IMR-90 (cell line): ENCODE results near the gene MICB. TPM values are rescaled to one million over a fixed set of nuclear protein-coding genes. Genes with fewer than 3 reads are reported as not detected.

Experiments used
- ATAC-seq: fragments of 200-7000 bp; cut with Tn5 transposase; 2 replicates; pipeline ENCODE4 v1.9.1; 2020; ENCODE audit warnings: low read depth, mild to moderate bottlenecking, moderate library complexity
- BruUV-seq: library from RNA; stranded (reverse); fragments of 400-500 nt; replicated peaks from 2 replicates; lab custom pipeline; 2021; lab: Mats Ljungman, UMichigan
- CTCF ChIA-PET: fragments of 300-600 bp; formaldehyde crosslinking; extraction: SDS; loops from one replicate; lab custom pipeline; 2021; ENCODE audit warnings: antibody characterized with exemption; lab: Yijun Ruan, JAX
- POLR2A ChIA-PET: fragments of 300-600 bp; sonication (Branson Sonifier 250); formaldehyde crosslinking; loops from one replicate; lab custom pipeline; 2022; ENCODE audit warnings: antibody characterized with exemption; ENCODE audit not compliant: unreplicated experiment; lab: Charles Lee
- DNase-seq: peaks from one replicate; pipeline ENCODE4 v3.0.0; 2013
- H2AFZ ChIP-seq: replicated peaks from 2 replicates; pipeline ENCODE3; 2013; ENCODE audit warnings: low read length, mild to moderate bottlenecking; ENCODE audit not compliant: poor library complexity
- H2AK5ac ChIP-seq: 2 replicates; pipeline ENCODE4 v1.6.1; 2013; ENCODE audit warnings: low read depth, low read length, inconsistent platforms
- H2AK9ac ChIP-seq: replicated peaks from 2 replicates; pipeline ENCODE3; 2013; ENCODE audit warnings: mild to moderate bottlenecking, low read depth, low read length, moderate library complexity; ENCODE audit not compliant: poor library complexity
- H2BK120ac ChIP-seq: 2 replicates; pipeline ENCODE4 v1.6.1; 2013; ENCODE audit warnings: low read depth, low read length, inconsistent platforms
- H2BK15ac ChIP-seq: 3 replicates; pipeline ENCODE4 v1.6.1; 2013; ENCODE audit warnings: low read depth, low read length, inconsistent platforms
- H2BK20ac ChIP-seq: 2 replicates; pipeline ENCODE4 v1.6.1; 2013; ENCODE audit warnings: low read depth, mild to moderate bottlenecking, inconsistent platforms, low read length, moderate library complexity
- H2BK5ac ChIP-seq: 2 replicates; pipeline ENCODE4 v1.6.1; 2013; ENCODE audit warnings: mild to moderate bottlenecking, low read depth, low read length, inconsistent platforms; ENCODE audit not compliant: poor library complexity, severe bottlenecking
- H3K14ac ChIP-seq: replicated peaks from 2 replicates; pipeline ENCODE4 v1.6.1; 2013; ENCODE audit warnings: low read depth, low read length, inconsistent platforms
- H3K18ac ChIP-seq: 2 replicates; pipeline ENCODE4 v1.6.1; 2013; ENCODE audit warnings: low read depth, low read length, control low read depth
- H3K23ac ChIP-seq: 2 replicates; pipeline ENCODE4 v1.6.1; 2013; ENCODE audit warnings: low read depth, low read length, inconsistent platforms
- H3K27ac ChIP-seq: 2 replicates; pipeline ENCODE4 v1.5.1; 2013; ENCODE audit warnings: mild to moderate bottlenecking, control low read depth, low read length; ENCODE audit not compliant: insufficient read depth
- H3K27me3 ChIP-seq: 2 replicates; pipeline ENCODE4 v1.6.1; 2013; ENCODE audit warnings: low read length; ENCODE audit not compliant: control insufficient read depth, insufficient read depth
- H3K36me3 ChIP-seq: 2 replicates; pipeline ENCODE4 v1.6.1; 2013; ENCODE audit warnings: low read length, mixed read lengths; ENCODE audit not compliant: control insufficient read depth, insufficient read depth
- H3K4ac ChIP-seq: 2 replicates; pipeline ENCODE4 v1.6.1; 2013; ENCODE audit warnings: low read depth, low read length, inconsistent platforms
- H3K4me1 ChIP-seq: 2 replicates; pipeline ENCODE4 v1.6.1; 2013; ENCODE audit warnings: low read length, mixed read lengths; ENCODE audit not compliant: control insufficient read depth, insufficient read depth
- H3K4me2 ChIP-seq: 2 replicates; pipeline ENCODE4 v1.6.1; 2013; ENCODE audit warnings: low read depth, mild to moderate bottlenecking, control low read depth, low read length, moderate library complexity
- H3K4me3 ChIP-seq: 2 replicates; pipeline ENCODE4 v1.5.1; 2013; ENCODE audit warnings: low read depth, mild to moderate bottlenecking, control low read depth, low read length, moderate library complexity; ENCODE audit not compliant: insufficient read depth
- H3K56ac ChIP-seq: 2 replicates; pipeline ENCODE4 v1.6.1; 2013; ENCODE audit warnings: low read length, inconsistent platforms; ENCODE audit not compliant: insufficient read depth; ENCODE audit errors: extremely low read depth
- H3K79me1 ChIP-seq, 2 experiments: 2 replicates each; pipeline ENCODE4 v1.6.1; 2013; ENCODE audit warnings: low read length in 2 of 2, inconsistent platforms in 1 of 2, low read depth in 1 of 2
- H3K9ac ChIP-seq: 2 replicates; pipeline ENCODE4 v1.6.1; 2013; ENCODE audit warnings: low read depth, low read length, control low read depth
- H3K9me1 ChIP-seq: 2 replicates; pipeline ENCODE4 v1.6.1; 2013; ENCODE audit warnings: low read length, inconsistent platforms; ENCODE audit not compliant: insufficient read depth
- H3K9me3 ChIP-seq: 2 replicates; pipeline ENCODE4 v1.6.1; 2013; ENCODE audit warnings: low read length; ENCODE audit not compliant: control insufficient read depth, insufficient read depth
- H4K20me1 ChIP-seq: 2 replicates; pipeline ENCODE4 v1.6.1; 2013; ENCODE audit warnings: low read length, inconsistent platforms; ENCODE audit not compliant: insufficient read depth
- H4K5ac ChIP-seq: 2 replicates; pipeline ENCODE4 v1.6.1; 2013; ENCODE audit warnings: mild to moderate bottlenecking, low read depth, low read length, control low read depth
- H4K8ac ChIP-seq, 2 experiments: 2 replicates each; pipeline ENCODE4 v1.6.1; 2013; ENCODE audit warnings: low read depth in 2 of 2, low read length in 2 of 2, control low read depth in 1 of 2, inconsistent platforms in 1 of 2
- H4K91ac ChIP-seq: 2 replicates; pipeline ENCODE4 v1.6.1; 2013; ENCODE audit warnings: low read depth, low read length, inconsistent platforms; ENCODE audit not compliant: insufficient read depth
- BHLHE40 ChIP-seq: fragments of 150-350 bp; IDR thresholded peaks from 2 replicates; pipeline ENCODE4 v1.6.1; 2016; ENCODE audit warnings: mild to moderate bottlenecking, low read depth, low read length
- CEBPB ChIP-seq: IDR thresholded peaks from 2 replicates; pipeline ENCODE4 v1.6.1; 2012; ENCODE audit warnings: low read depth, low read length, improper control_type of control experiment
- CHD1 ChIP-seq: IDR thresholded peaks from 2 replicates; pipeline ENCODE4 v1.6.1; 2012; ENCODE audit warnings: low read depth, low read length, improper control_type of control experiment
- CTCF ChIP-seq: conservative IDR thresholded peaks from 2 replicates; pipeline ENCODE4 v1.5.1; 2012; ENCODE audit warnings: mild to moderate bottlenecking, low read depth, low read length, improper control_type of control experiment
- ELK1 ChIP-seq: fragments of 150-350 bp; IDR thresholded peaks from 2 replicates; pipeline ENCODE4 v1.6.1; 2016; ENCODE audit warnings: low read depth, mild to moderate bottlenecking, low read length, moderate library complexity, borderline replicate concordance
- FOS ChIP-seq: fragments of 150-350 bp; IDR thresholded peaks from 2 replicates; pipeline ENCODE4 v1.6.1; 2016; ENCODE audit warnings: low read depth, low read length
- MAFK ChIP-seq: IDR thresholded peaks from 2 replicates; pipeline ENCODE4 v1.6.1; 2012; ENCODE audit warnings: low read depth, low read length, improper control_type of control experiment
- MAZ ChIP-seq: IDR thresholded peaks from 2 replicates; pipeline ENCODE4 v1.6.1; 2012; ENCODE audit warnings: low read depth, mild to moderate bottlenecking, low read length, improper control_type of control experiment, moderate library complexity, borderline replicate concordance
- MXI1 ChIP-seq: IDR thresholded peaks from 2 replicates; pipeline ENCODE4 v1.6.1; 2012; ENCODE audit warnings: low read depth, mild to moderate bottlenecking, low read length, moderate library complexity, borderline replicate concordance
- NFE2L2 ChIP-seq: fragments of 150-350 bp; IDR thresholded peaks from 2 replicates; pipeline ENCODE4 v1.6.1; 2016; ENCODE audit warnings: low read depth, mild to moderate bottlenecking, low read length
- POLR2A ChIP-seq: IDR thresholded peaks from 2 replicates; pipeline ENCODE4 v1.6.1; 2012; ENCODE audit warnings: mild to moderate bottlenecking, low read depth, low read length
- RAD21 ChIP-seq: IDR thresholded peaks from 2 replicates; pipeline ENCODE4 v1.6.1; 2012; ENCODE audit warnings: low read length, improper control_type of control experiment
- RCOR1 ChIP-seq: IDR thresholded peaks from 2 replicates; pipeline ENCODE4 v1.6.1; 2012; ENCODE audit warnings: mild to moderate bottlenecking, low read length, improper control_type of control experiment; ENCODE audit not compliant: insufficient replicate concordance
- RFX5 ChIP-seq: IDR thresholded peaks from 2 replicates; pipeline ENCODE4 v1.8.0; 2012; ENCODE audit warnings: low read depth, mild to moderate bottlenecking, low read length, moderate library complexity
- SMC3 ChIP-seq: fragments of 150-350 bp; IDR thresholded peaks from 2 replicates; pipeline ENCODE4 v1.6.1; 2016; ENCODE audit warnings: low read depth, mild to moderate bottlenecking, antibody characterized with exemption, low read length, moderate library complexity
- USF2 ChIP-seq: fragments of 150-350 bp; IDR thresholded peaks from 2 replicates; pipeline ENCODE4 v1.6.1; 2017; ENCODE audit warnings: mild to moderate bottlenecking, antibody characterized with exemption, low read length, low read depth
- WGBS, 2 experiments: methylation state at CpG; one replicate each; pipeline versions ENCODE4 v1.1.5 to v1.1.7; 2013; ENCODE audit warnings: missing lambda C conversion rate in 2 of 2; ENCODE audit not compliant: insufficient read length in 1 of 2; ENCODE audit errors: extremely low coverage in 2 of 2; 5-methylcytosine and 5-hydroxymethylcytosine counted together
- dilution Hi-C: fragments of 300-500 bp; cut with HindIII; formaldehyde crosslinking; loops from one replicate; pipeline ENCODE4 v1.14.3; 2018; ENCODE audit warnings: low sequenced_read_pairs; ENCODE audit not compliant: unreplicated experiment
- in situ Hi-C: fragments of 300-500 bp; cut with MboI; formaldehyde crosslinking; loops from 3 replicates; pipeline ENCODE4 v1.14.3; 2019; ENCODE audit warnings: low sequenced_read_pairs, inconsistent platforms, mixed read lengths
- intact Hi-C: fragments of 100-400 bp; cut with micrococcal nuclease; formaldehyde crosslinking; loops from 2 replicates; pipeline ENCODE4 v1.10.0; 2022
- polyA plus RNA-seq, 3 experiments: library from polyadenylated mRNA; depleted of rRNA; stranded (reverse); fragments of >200 nt; gene quantifications; 2 replicates each; pipeline ENCODE4 v1.2.3, GENCODE V29; 2012; ENCODE audit warnings: low replicate concordance in 1 of 3
- total RNA-seq: library from RNA; depleted of rRNA; stranded (reverse); fragments of >200 nt; gene quantifications from 2 replicates; pipeline ENCODE4 v1.2.3, GENCODE V29; 2012

Gene MICB
- total and polyA plus RNA-seq, 2 of the 4 experiments (the other 2 are of a cell fraction) = 9.6 to 11.1 TPM

GRCh38 chr6:31531162-31531561 lies 33.2 kb downstream of the MICB start:
- no peak overlapping the region for H4K91ac ChIP-seq
- CTCF ChIA-PET = no interaction called here
- H3K79me1 ChIP-seq = peaks cover 32 to 72% of the 10 kb centered on the region in 2 experiments
- H2AK5ac ChIP-seq = no peak overlapping the region
- no CpG with 5 or more reads among the region's 7 CpGs for WGBS, 2 experiments
- peaks cover 71% of the 10 kb centered on the region for H4K20me1 ChIP-seq
- H3K4me2 ChIP-seq = no peak overlapping the region
- dilution Hi-C loops (no loop called here), intact Hi-C loops (no loop called here), in situ Hi-C loops (no loop called here)
- H3K9ac ChIP-seq = no peak overlapping the region
- H3K27ac ChIP-seq = no peak overlapping the region
- no peak for DNase-seq
- H3K4me3 ChIP-seq = no peak overlapping the region
- TF ChIP-seq CTCF (no peak), RFX5 (no peak), CEBPB (no peak), ELK1 (no peak), NFE2L2 (no peak), BHLHE40 (no peak), RAD21 (no peak), USF2 (no peak), MAZ (no peak), MAFK (no peak), FOS (no peak), SMC3 (no peak), POLR2A (no peak), MXI1 (no peak), CHD1 (no peak), RCOR1 (no peak)
- H2AFZ ChIP-seq = no peak overlapping the region
- H2BK5ac ChIP-seq = no peak overlapping the region
- no peaks in the 10 kb centered on the region for H3K27me3 ChIP-seq
- no peak overlapping the region for H3K56ac ChIP-seq
- H3K14ac ChIP-seq = no peak overlapping the region
- peaks cover 5% of the 10 kb centered on the region for H3K4me1 ChIP-seq
- no peak overlapping the region for H4K8ac ChIP-seq
- H3K18ac ChIP-seq = no peak overlapping the region
- no peaks in the 10 kb centered on the region for H3K9me3 ChIP-seq
- no peak overlapping the region for H2AK9ac ChIP-seq
- H2BK120ac ChIP-seq = no peak overlapping the region
- peaks cover 15% of the 10 kb centered on the region for H3K9me1 ChIP-seq
- H3K23ac ChIP-seq = no peak overlapping the region
- no peak overlapping the region for H4K5ac ChIP-seq
- ATAC-seq = no peak
- H2BK15ac ChIP-seq = no peak overlapping the region
- peaks cover 66% of the 10 kb centered on the region for H3K36me3 ChIP-seq
- no TSS peak for BruUV-seq
- H2BK20ac ChIP-seq = no peak overlapping the region
- no peak overlapping the region for H3K4ac ChIP-seq
- POLR2A ChIA-PET = interaction anchor here (0.7 kb wide), 1 partner anchor 9 kb away, joined by 4 read pairs; no protein-coding TSS in a partner anchor
